Common myeloid progenitor, CD34-positive (primary cell): ENCODE results near the gene DNAJB9.

Experiments
- CTCF ChIA-PET: fragments of 350-600 bp; sonication (Branson Sonifier 250); formaldehyde crosslinking; loops from one replicate; lab custom pipeline; 2021; ENCODE audit warnings: antibody characterized with exemption; lab: Charles Lee
- POLR2A ChIA-PET: fragments of 350-600 bp; sonication (Branson Sonifier 250); formaldehyde crosslinking; loops from one replicate; lab custom pipeline; 2021; ENCODE audit warnings: antibody characterized with exemption; lab: Charles Lee
- DNase-seq, 3 donors: peaks; one replicate each; pipeline versions ENCODE4 v3.0.0 to v3.0.0-alpha.2; 2013
- H3K27ac ChIP-seq, 2 experiments: 1 replicate in 1 of 2; 2 replicates in 1 of 2; pipeline ENCODE4 v1.7.0; 2013; ENCODE audit warnings: inconsistent platforms in 2 of 2, low read length in 2 of 2, mild to moderate bottlenecking in 2 of 2, low read depth in 1 of 2, moderate library complexity in 1 of 2; ENCODE audit not compliant: severe bottlenecking in 2 of 2, insufficient read depth in 1 of 2, poor library complexity in 1 of 2
- H3K27me3 ChIP-seq, 5 experiments: replicated peaks in 2 of 5; 1 replicate in 3 of 5; 2 replicates in 2 of 5; pipeline versions ENCODE4 v1.6.1 to v1.7.0; 2013; ENCODE audit warnings: low read length in 4 of 5, mild to moderate bottlenecking in 2 of 5, moderate library complexity in 2 of 5, inconsistent platforms in 1 of 5; ENCODE audit not compliant: insufficient read depth in 5 of 5, control insufficient read depth in 4 of 5
- H3K36me3 ChIP-seq, 4 experiments: 1 replicate in 2 of 4; 2 replicates in 2 of 4; pipeline versions ENCODE4 v1.6.1 to v1.7.0; 2013; ENCODE audit warnings: low read length in 3 of 4, control low read depth in 1 of 4, mild to moderate bottlenecking in 1 of 4; ENCODE audit not compliant: control insufficient read depth in 4 of 4, insufficient read depth in 4 of 4
- H3K4me1 ChIP-seq, 4 experiments: 1 replicate in 3 of 4; 2 replicates in 1 of 4; pipeline versions ENCODE4 v1.6.1 to v1.7.1; 2013; ENCODE audit warnings: low read length in 3 of 4, mild to moderate bottlenecking in 3 of 4, control low read depth in 1 of 4, inconsistent platforms in 1 of 4, moderate library complexity in 1 of 4; ENCODE audit not compliant: control insufficient read depth in 4 of 4, insufficient read depth in 4 of 4; ENCODE audit errors: control extremely low read depth in 1 of 4
- H3K4me3 ChIP-seq, 7 experiments: 1 replicate in 4 of 7; 2 replicates in 3 of 7; pipeline versions ENCODE4 v1.5.1 to v1.7.0; 2013; ENCODE audit warnings: mild to moderate bottlenecking in 7 of 7, low read length in 6 of 7, moderate library complexity in 6 of 7, inconsistent platforms in 2 of 7, low read depth in 2 of 7, control low read depth in 1 of 7; ENCODE audit not compliant: insufficient read depth in 4 of 7, control insufficient read depth in 1 of 7; ENCODE audit errors: extremely low read depth in 1 of 7
- H3K9me3 ChIP-seq, 5 experiments: 1 replicate in 4 of 5; 2 replicates in 1 of 5; pipeline versions ENCODE4 v1.6.1 to v1.7.1; 2013; ENCODE audit warnings: low read length in 4 of 5, mild to moderate bottlenecking in 2 of 5, inconsistent platforms in 1 of 5, low read depth in 1 of 5, moderate library complexity in 1 of 5; ENCODE audit not compliant: control insufficient read depth in 4 of 5, insufficient read depth in 2 of 5; ENCODE audit errors: control extremely low read depth in 1 of 5
- whole genome bisulfite sequencing: methylation state at CpG from one replicate; pipeline ENCODE4 v1.1.5; 2013; ENCODE audit not compliant: insufficient coverage; 5-methylcytosine and 5-hydroxymethylcytosine counted together

Gene DNAJB9

DNA sequence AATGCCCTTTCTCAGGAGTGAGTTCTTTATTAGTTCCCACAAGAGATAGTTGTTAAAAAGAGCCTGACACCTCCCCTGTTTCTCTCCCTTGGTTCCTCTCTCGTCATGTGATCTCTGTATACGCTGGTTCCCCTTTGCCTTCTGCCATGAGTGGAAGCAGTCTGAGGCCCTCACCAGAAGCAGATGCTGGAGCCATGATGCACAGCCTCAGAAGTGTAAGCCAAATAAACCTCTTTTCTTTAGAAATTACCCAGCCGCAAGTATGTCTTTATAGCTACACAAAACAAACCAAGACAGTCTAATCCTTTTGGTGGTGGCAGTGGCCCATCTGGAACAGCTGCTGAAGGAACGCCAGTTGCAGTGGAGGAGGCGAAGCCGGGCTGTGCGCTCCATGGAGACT is 9.3 kb downstream of the DNAJB9 start:
- Histone ChIP-seq H3K9me3 (peaks cover 0 to 16% (median 13%) of the 10 kb centered on the region in 5 experiments), H3K4me1 (no peaks in the 10 kb centered on the region), H3K36me3 (peaks cover 0 to 30% (median 13%) of the 10 kb centered on the region in 4 experiments), H3K27ac (no peak overlapping the region), H3K4me3 (no peak overlapping the region), H3K27me3 (no peaks in the 10 kb centered on the region)
- CTCF ChIA-PET: interaction anchor here (0.6 kb wide), 1 partner anchor 27 kb away, joined by 3 read pairs; no protein-coding TSS in a partner anchor
- 100% methylated on average over 6 of the region's 7 CpGs for WGBS
- POLR2A ChIA-PET: no interaction called here
- no peak for DNase-seq

DNA sequence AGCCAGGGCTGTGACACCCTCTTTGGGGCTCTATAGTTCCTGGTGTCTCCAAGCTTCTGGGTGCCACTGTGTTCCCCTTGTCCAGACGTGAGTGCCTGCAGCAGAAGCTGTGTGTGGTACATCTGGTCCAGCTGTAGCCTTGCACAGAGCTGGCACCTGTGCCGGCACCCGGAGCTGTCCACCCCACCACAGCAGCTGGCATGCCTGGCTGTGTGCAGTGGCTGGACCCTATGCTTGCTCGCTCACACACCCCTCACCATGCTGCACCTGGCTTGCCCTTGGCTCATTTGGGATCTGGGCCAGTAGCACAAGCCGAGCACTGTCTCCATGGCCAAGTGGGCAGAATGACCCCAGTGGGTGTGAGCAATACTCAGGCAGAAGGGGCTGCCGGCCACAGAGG is 10.6 kb downstream of the DNAJB9 start:
- DNase-seq: no peak
- POLR2A ChIA-PET: no interaction called here
- peaks cover 0 to 19% (median 6%) of the 10 kb centered on the region in 4 experiments for H3K36me3 ChIP-seq
- no peaks in the 10 kb centered on the region for H3K27me3 ChIP-seq
- CTCF ChIA-PET: no interaction called here
- H3K4me3 ChIP-seq: no peak overlapping the region
- no peaks in the 10 kb centered on the region for H3K4me1 ChIP-seq
- 77% methylated on average over 5 of the region's 6 CpGs for WGBS
- no peak overlapping the region for H3K27ac ChIP-seq
- peaks cover 0 to 16% (median 13%) of the 10 kb centered on the region in 5 experiments for H3K9me3 ChIP-seq

DNA sequence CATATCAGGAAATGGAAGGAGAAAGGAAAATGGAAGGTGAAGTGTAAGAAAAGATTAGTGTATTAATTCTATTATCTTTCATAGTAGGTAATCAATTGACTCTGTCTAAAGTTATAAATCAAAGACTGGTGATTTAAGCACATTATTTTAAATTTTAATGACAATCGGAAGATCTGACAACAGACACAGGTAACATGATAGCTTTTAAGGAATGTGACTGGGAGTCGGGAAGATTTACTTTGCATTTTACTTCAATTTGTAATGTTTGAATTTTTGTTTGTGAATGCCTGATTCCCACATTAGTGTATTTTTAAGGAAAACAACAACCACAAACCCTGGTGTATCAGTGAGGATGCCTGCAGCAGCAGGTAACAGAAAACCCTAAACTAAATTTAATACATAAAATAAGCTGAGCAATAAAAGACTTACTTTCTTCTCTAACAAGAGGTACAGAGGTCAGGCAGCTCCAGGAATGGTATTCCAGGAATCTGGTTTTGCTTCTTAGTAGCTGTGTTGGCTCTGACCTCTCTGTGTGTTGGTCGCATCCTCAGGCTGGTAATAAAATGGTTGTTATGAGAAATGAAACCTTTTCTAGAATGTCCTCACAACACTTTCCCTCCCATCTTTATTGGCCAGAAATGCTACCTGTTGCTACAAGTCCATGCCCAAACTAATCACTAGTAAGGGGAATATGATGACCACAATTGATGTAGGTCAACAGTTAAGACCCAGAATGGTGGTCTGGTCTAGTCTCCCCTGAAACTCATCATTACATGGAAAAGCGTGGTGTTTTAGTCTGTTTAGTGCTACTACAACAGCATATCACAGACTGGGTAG is 12.2 kb downstream of the DNAJB9 start:
- ChIA-PET POLR2A (no interaction called here), CTCF (no interaction called here)
- H3K9me3 ChIP-seq: peaks cover 0 to 16% (median 13%) of the 10 kb centered on the region in 5 experiments
- no peaks in the 10 kb centered on the region for H3K27me3 ChIP-seq
- H3K27ac ChIP-seq: no peak overlapping the region
- H3K36me3 ChIP-seq: peaks cover 0 to 19% (median 5%) of the 10 kb centered on the region in 4 experiments
- 100% methylated on average over 1 of the region's 4 CpGs for WGBS
- H3K4me1 ChIP-seq: no peaks in the 10 kb centered on the region
- DNase-seq: no peak
- H3K4me3 ChIP-seq: no peak overlapping the region

DNA sequence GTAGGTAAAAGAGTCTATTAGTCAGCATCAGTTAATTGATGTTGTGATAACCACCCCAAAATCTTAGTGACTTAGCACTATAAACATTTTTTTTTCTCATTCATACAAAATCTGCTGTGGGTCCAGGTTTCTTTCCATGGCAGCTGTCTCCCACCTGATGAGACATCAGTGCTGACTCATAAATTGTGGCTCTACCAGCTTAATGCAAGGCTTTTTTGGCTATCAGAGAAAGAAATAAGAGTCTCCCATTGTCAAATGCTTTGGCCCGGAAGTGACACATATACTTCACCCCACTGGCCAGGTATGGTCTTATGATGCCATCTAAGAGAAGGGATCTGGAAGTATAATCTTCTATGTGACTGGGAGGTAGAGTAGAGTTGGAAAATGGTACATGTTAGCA is 14.5 kb downstream of the DNAJB9 start:
- Histone ChIP-seq H3K36me3 (peaks cover 0 to 11% (median 4%) of the 10 kb centered on the region in 4 experiments), H3K9me3 (peaks cover 0 to 13% (median 9%) of the 10 kb centered on the region in 5 experiments), H3K4me3 (no peak overlapping the region), H3K27me3 (no peaks in the 10 kb centered on the region), H3K27ac (no peak overlapping the region), H3K4me1 (no peaks in the 10 kb centered on the region)
- DNase-seq: no peak
- WGBS: no CpG with 5 or more reads among the region's 1 CpG
- ChIA-PET POLR2A (no interaction called here), CTCF (no interaction called here)

DNA sequence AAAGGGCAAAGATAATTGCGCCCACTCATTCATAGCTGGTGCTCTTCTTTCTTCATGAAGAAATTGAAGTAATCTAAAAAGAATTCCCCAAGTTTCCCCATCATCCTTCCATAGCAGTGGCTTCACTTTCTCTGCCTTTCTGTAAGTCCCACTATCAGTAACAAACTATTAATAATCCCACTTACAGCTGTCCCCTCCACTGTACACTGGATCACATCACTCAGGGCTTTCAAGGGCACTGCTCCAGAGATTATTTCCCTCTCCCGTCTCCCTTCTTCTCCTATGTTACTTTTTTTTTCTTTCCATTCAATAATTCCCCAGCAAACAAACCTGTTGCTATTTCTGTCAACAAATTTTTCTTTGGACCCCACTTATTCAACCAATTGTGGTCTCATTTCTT is 16.2 kb downstream of the DNAJB9 start:
- CTCF ChIA-PET: interaction anchor here (1.2 kb wide), 1 partner anchor 8 kb away, joined by 3 read pairs; no protein-coding TSS in a partner anchor
- Histone ChIP-seq H3K27me3 (no peaks in the 10 kb centered on the region), H3K27ac (no peak overlapping the region), H3K36me3 (no peaks in the 10 kb centered on the region), H3K4me1 (no peaks in the 10 kb centered on the region), H3K4me3 (no peak overlapping the region), H3K9me3 (no peaks in the 10 kb centered on the region)
- POLR2A ChIA-PET: no interaction called here
- no peak for DNase-seq
- WGBS: 100% methylated on average over 1 of the region's 2 CpGs

DNA sequence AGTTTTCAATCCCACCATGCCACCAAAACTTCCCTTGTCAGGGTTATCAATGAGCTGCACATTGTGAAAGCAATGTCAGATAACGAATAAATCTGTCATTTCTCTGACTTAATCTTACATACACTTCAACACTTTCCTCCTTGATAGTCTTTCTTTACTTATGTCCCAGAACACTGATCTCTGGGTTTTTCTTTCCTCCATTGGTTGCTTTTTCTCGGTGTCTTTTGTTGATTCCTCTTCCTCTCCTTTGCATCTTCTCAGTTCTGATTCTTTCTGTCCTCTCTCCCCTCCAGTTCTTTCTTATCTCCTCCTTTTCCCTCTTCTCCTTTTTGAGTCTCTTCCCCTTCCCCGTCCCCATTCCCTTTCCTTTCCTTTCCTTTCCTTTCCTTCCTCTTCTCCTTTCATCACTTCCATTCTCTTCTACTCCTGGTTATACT is 16.6 kb downstream of the DNAJB9 start:
- H3K9me3 ChIP-seq: no peaks in the 10 kb centered on the region
- CTCF ChIA-PET: interaction anchor here (1.2 kb wide), 1 partner anchor 8 kb away, joined by 3 read pairs; no protein-coding TSS in a partner anchor

DNA sequence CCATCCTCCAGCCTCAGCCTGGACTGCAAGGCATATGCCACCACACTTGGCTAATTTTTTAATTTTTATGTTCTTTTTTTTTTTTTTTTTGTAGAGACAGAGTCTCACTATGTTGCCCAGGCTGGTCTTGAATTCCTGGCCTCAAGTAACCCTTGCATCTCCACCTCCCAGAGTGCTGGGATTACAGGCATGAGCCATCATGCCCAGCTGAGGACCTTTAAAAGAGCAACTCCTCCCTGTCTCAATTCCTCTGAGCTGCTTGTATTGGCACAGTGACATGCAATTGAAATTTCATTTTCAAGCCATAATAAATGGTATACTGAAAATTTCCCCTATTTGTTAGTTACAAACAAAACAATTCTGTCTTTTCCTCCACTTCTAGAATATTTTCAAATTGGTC is 19.5 kb downstream of the DNAJB9 start:
- peaks cover 0 to 2% (median 0%) of the 10 kb centered on the region in 5 experiments for H3K27me3 ChIP-seq
- H3K4me1 ChIP-seq: no peaks in the 10 kb centered on the region
- no peaks in the 10 kb centered on the region for H3K36me3 ChIP-seq
- no peaks in the 10 kb centered on the region for H3K9me3 ChIP-seq
- ChIA-PET CTCF (no interaction called here), POLR2A (no interaction called here)
- H3K4me3 ChIP-seq: no peak overlapping the region
- DNase-seq: no peak
- H3K27ac ChIP-seq: no peak overlapping the region

More for the DNA sequence above, 16.6 kb downstream of the DNAJB9 start:
- no peaks in the 10 kb centered on the region for H3K36me3 ChIP-seq
- no peaks in the 10 kb centered on the region for H3K27me3 ChIP-seq
- no peak for DNase-seq
- POLR2A ChIA-PET: no interaction called here
- no peaks in the 10 kb centered on the region for H3K4me1 ChIP-seq
- WGBS: 58% methylated on average over 2 of the region's 3 CpGs
- H3K4me3 ChIP-seq: no peak overlapping the region
- no peak overlapping the region for H3K27ac ChIP-seq
